Urinary bladder (tissue), 4 donors: ENCODE results near the gene EIPR1. TPM values are rescaled to one million over a fixed set of nuclear protein-coding genes. Genes with fewer than 3 reads are reported as not detected.

Source experiments
- DNase-seq: peaks from one replicate; pipeline ENCODE4 v3.0.0-alpha.2; 2015; ENCODE audit errors: extremely low spot score
- H3K27ac ChIP-seq: one replicate; pipeline ENCODE4 v1.5.1; 2013; ENCODE audit warnings: low read depth, mild to moderate bottlenecking, moderate library complexity
- H3K36me3 ChIP-seq: one replicate; pipeline ENCODE4 v1.6.1; 2013; ENCODE audit warnings: mild to moderate bottlenecking, moderate library complexity; ENCODE audit not compliant: insufficient read depth
- H3K4me1 ChIP-seq: one replicate; pipeline ENCODE4 v1.6.1; 2013; ENCODE audit warnings: mild to moderate bottlenecking, moderate library complexity; ENCODE audit not compliant: insufficient read depth
- H3K4me3 ChIP-seq: one replicate; pipeline ENCODE4 v1.5.1; 2013; ENCODE audit warnings: low read depth, low read length
- WGBS: extraction: QIAGEN DNeasy Blood & Tissue Kit; methylation state at CpG from one replicate; pipeline ENCODE4 v1.1.7; 2013; 5-methylcytosine and 5-hydroxymethylcytosine counted together
- polyA plus RNA-seq: library from polyadenylated mRNA; stranded (reverse); fragments of 200-250 nt; gene quantifications from one replicate; pipeline ENCODE4 v1.2.3, GENCODE V29; 2013
- total RNA-seq: library from RNA; depleted of rRNA; stranded (reverse); fragments of >200 nt; gene quantifications from one replicate; pipeline ENCODE4 v1.2.3, GENCODE V29; 2014
- donor health status: healthy with polysubstance abuse.
- donor health status: healthy.

The EIPR1 gene
- total and polyA plus RNA-seq, 2 donors: 14.9 to 15.0 TPM

- Histone ChIP-seq H3K27ac (no peak overlapping the region), H3K36me3 (no peaks in the 10 kb centered on the region), H3K4me3 (no peak overlapping the region), H3K4me1 (no peaks in the 10 kb centered on the region)
- WGBS: 89% methylated on average over 6 of the region's 6 CpGs
- no peak for DNase-seq
Observed at GRCh38 chr2:3151153-3151918, 226.3 kb downstream of the EIPR1 start.

GRCh38 chr2:3149441-3150217, 228.0 kb downstream of the EIPR1 start:
- Histone ChIP-seq H3K4me1 (no peaks in the 10 kb centered on the region), H3K27ac (no peak overlapping the region), H3K4me3 (no peak overlapping the region), H3K36me3 (no peaks in the 10 kb centered on the region)
- WGBS: 68% methylated on average over 15 of the region's 15 CpGs
- no peak for DNase-seq

GRCh38 chr2:3148716-3149115, 228.9 kb downstream of the EIPR1 start:
- no peaks in the 10 kb centered on the region for H3K4me1 ChIP-seq
- H3K36me3 ChIP-seq: no peaks in the 10 kb centered on the region
- H3K27ac ChIP-seq: no peak overlapping the region
- WGBS: 87% methylated on average over 17 of the region's 17 CpGs
- DNase-seq: no peak
- H3K4me3 ChIP-seq: no peak overlapping the region

GRCh38 chr2:3147651-3148530, 229.7 kb downstream of the EIPR1 start:
- no peak overlapping the region for H3K4me3 ChIP-seq
- no peaks in the 10 kb centered on the region for H3K4me1 ChIP-seq
- 84% methylated on average over 39 of the region's 39 CpGs for WGBS
- no peak for DNase-seq
- H3K27ac ChIP-seq: no peak overlapping the region
- no peaks in the 10 kb centered on the region for H3K36me3 ChIP-seq

GRCh38 chr2:3146772-3147650, 230.6 kb downstream of the EIPR1 start:
- no peak overlapping the region for H3K4me3 ChIP-seq
- no peaks in the 10 kb centered on the region for H3K36me3 ChIP-seq
- H3K4me1 ChIP-seq: no peaks in the 10 kb centered on the region
- WGBS: 82% methylated on average over 30 of the region's 30 CpGs
- H3K27ac ChIP-seq: no peak overlapping the region
- DNase-seq: no peak

GRCh38 chr2:3146175-3146574, 231.4 kb downstream of the EIPR1 start:
- H3K36me3 ChIP-seq: no peaks in the 10 kb centered on the region
- H3K4me1 ChIP-seq: no peaks in the 10 kb centered on the region
- no peak for DNase-seq
- no peak overlapping the region for H3K4me3 ChIP-seq
- H3K27ac ChIP-seq: no peak overlapping the region
- 52% methylated on average over 8 of the region's 8 CpGs for whole genome bisulfite sequencing

- H3K36me3 ChIP-seq: no peaks in the 10 kb centered on the region
- H3K27ac ChIP-seq: no peak overlapping the region
- 86% methylated on average over 15 of the region's 15 CpGs for WGBS
- H3K4me1 ChIP-seq: no peaks in the 10 kb centered on the region
- no peak overlapping the region for H3K4me3 ChIP-seq
- no peak for DNase-seq
Observed at GRCh38 chr2:3145471-3146021, 232.1 kb downstream of the EIPR1 start.

GRCh38 chr2:3144856-3145255, 232.8 kb downstream of the EIPR1 start:
- Histone ChIP-seq H3K36me3 (no peaks in the 10 kb centered on the region), H3K4me3 (no peak overlapping the region), H3K4me1 (no peaks in the 10 kb centered on the region), H3K27ac (no peak overlapping the region)
- no peak for DNase-seq
- WGBS: 55% methylated on average over 6 of the region's 6 CpGs

- 77% methylated on average over 8 of the region's 8 CpGs for WGBS
- DNase-seq: no peak
- no peaks in the 10 kb centered on the region for H3K36me3 ChIP-seq
- H3K27ac ChIP-seq: no peak overlapping the region
- H3K4me3 ChIP-seq: no peak overlapping the region
- H3K4me1 ChIP-seq: no peaks in the 10 kb centered on the region
Observed at GRCh38 chr2:3143602-3144001, 234.0 kb downstream of the EIPR1 start.

GRCh38 chr2:3142961-3143571, 234.6 kb downstream of the EIPR1 start:
- WGBS: 80% methylated on average over 18 of the region's 18 CpGs
- no peak for DNase-seq
- H3K4me1 ChIP-seq: no peaks in the 10 kb centered on the region
- no peak overlapping the region for H3K4me3 ChIP-seq
- no peak overlapping the region for H3K27ac ChIP-seq
- H3K36me3 ChIP-seq: no peaks in the 10 kb centered on the region

- 93% methylated on average over 8 of the region's 8 CpGs for WGBS
- Histone ChIP-seq H3K36me3 (no peaks in the 10 kb centered on the region), H3K4me1 (no peaks in the 10 kb centered on the region), H3K4me3 (no peak overlapping the region), H3K27ac (no peak overlapping the region)
- DNase-seq: no peak
Observed at GRCh38 chr2:3142210-3142609, 235.4 kb downstream of the EIPR1 start.

GRCh38 chr2:3141696-3142095, 235.9 kb downstream of the EIPR1 start:
- 93% methylated on average over 6 of the region's 6 CpGs for WGBS
- no peak overlapping the region for H3K27ac ChIP-seq
- H3K36me3 ChIP-seq: no peaks in the 10 kb centered on the region
- no peaks in the 10 kb centered on the region for H3K4me1 ChIP-seq
- no peak overlapping the region for H3K4me3 ChIP-seq
- DNase-seq: no peak
